Ectodermal cell (in vitro differentiated cells): ENCODE results near the gene PLEKHH3. TPM values are rescaled to one million over a fixed set of nuclear protein-coding genes. Genes with fewer than 3 reads are reported as not detected.

ENCODE experiments used
- H3K27ac ChIP-seq: 2 replicates; pipeline ENCODE4 v1.7.0; 2013; ENCODE audit warnings: mild to moderate bottlenecking, low read depth, low read length; ENCODE audit not compliant: insufficient read depth, poor library complexity, severe bottlenecking
- H3K27me3 ChIP-seq: 2 replicates; pipeline ENCODE4 v1.7.0; 2013; ENCODE audit warnings: mild to moderate bottlenecking, low read length; ENCODE audit not compliant: insufficient read depth, control insufficient read depth, poor library complexity, severe bottlenecking
- H3K36me3 ChIP-seq: one replicate; pipeline ENCODE4 v1.7.0; 2013; ENCODE audit warnings: low read length; ENCODE audit not compliant: control insufficient read depth, insufficient read depth
- H3K4me1 ChIP-seq: one replicate; pipeline ENCODE4 v1.7.0; 2013; ENCODE audit warnings: low read length; ENCODE audit not compliant: control insufficient read depth, insufficient read depth
- H3K4me3 ChIP-seq: 2 replicates; pipeline ENCODE4 v1.7.0; 2013; ENCODE audit warnings: low read depth, low read length, control low read depth; ENCODE audit not compliant: insufficient read depth
- H3K9me3 ChIP-seq: 2 replicates; pipeline ENCODE4 v1.7.0; 2013; ENCODE audit warnings: mild to moderate bottlenecking, low read length, moderate library complexity; ENCODE audit not compliant: control insufficient read depth
- WGBS, 2 experiments: methylation state at CpG; one replicate each; pipeline ENCODE4 v1.1.7; 2013; ENCODE audit warnings: missing lambda C conversion rate in 2 of 2; 5-methylcytosine and 5-hydroxymethylcytosine counted together
- polyA plus RNA-seq, 4 experiments: library from polyadenylated mRNA; stranded (reverse); fragments of 50-300 nt; gene quantifications; one replicate each; pipeline ENCODE4 v1.2.3, GENCODE V29; 2013

Gene PLEKHH3, protein sequence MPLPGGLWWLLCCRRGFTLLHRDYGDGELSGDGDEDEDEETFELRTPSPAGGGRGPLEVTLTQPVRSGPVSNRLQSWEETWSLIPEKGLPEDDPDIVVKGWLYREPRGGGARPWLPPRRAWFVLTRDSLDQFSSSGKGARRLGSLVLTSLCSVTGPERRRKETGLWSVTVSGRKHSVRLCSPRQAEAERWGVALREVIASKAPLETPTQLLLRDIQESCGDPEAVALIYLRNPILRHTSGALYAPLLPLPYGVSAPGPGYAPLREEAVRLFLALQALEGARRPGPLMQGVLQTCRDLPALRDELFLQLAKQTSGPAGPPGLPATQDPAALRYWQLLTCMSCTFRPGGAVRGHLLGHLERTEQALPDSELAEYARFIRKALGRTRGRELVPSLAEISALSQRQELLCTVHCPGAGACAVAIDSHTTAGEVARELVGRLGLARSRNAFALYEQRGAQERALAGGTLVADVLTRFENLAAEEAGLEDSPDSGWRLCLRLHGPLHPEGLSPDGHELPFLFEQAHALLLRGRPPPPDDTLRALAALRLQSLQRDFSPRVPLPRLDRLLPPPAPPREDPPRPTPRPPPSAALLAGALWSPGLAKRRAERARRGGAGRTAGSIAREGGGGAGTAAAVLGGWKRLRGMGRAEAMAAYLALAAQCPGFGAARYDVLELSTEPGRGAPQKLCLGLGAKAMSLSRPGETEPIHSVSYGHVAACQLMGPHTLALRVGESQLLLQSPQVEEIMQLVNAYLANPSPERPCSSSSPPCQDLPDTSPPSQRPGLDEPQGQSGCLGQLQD
- 21.4 TPM for polyA plus RNA-seq (2013, experiment 1 of 4)
- polyA plus RNA-seq (2013, experiment 2 of 4), result 18.9 TPM
- polyA plus RNA-seq (2013, experiment 3 of 4), result 16.7 TPM
- 16.9 TPM for polyA plus RNA-seq (2013, experiment 4 of 4)

DNA sequence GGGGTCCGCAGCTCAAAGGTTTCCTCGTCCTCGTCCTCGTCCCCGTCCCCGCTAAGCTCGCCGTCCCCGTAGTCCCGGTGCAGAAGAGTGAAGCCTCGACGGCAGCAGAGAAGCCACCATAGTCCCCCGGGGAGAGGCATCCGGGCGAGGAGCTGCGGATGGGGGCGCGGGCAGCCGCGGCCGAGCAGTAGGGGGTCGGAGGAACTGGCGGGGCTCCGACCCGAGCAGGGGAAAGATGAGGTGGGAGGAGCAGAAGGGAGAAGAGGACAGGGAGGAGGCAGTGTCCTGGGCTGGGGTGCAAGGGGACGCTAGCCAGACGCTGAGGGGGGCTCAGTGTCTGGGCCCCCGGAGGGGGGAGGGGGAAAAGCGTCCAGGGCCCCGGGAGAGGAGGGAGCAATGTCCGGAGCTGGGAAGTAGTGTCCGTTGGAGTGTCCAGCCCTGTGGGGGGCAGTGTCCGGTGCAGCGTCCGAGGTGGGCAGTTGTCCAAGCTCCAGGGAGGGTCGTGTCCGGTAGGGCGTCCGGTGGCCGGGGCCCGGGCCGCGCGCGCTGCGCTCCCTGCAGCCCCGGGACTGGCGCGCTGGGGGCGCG lies at the start of gene PLEKHH3:
Gene PLEKHH3, minus strand, starts transcription at position 571 of the 588 bp plus-strand sequence. Its CDS starts 431 bp downstream, at position 140.
- Histone ChIP-seq H3K4me1 (peaks cover 50% of the 10 kb centered on the region), H3K36me3 (peaks cover 3% of the 10 kb centered on the region), H3K9me3 (no peaks in the 10 kb centered on the region), H3K4me3 (peak within 1 kb of the TSS; percentile 68), H3K27me3 (peaks cover 56% of the 10 kb centered on the region), H3K27ac (peak within 1 kb of the TSS; percentile 96)
- WGBS, 2 experiments, result 0 to 1% methylated on average over 50 to 51 of the region's 51 CpGs

DNA sequence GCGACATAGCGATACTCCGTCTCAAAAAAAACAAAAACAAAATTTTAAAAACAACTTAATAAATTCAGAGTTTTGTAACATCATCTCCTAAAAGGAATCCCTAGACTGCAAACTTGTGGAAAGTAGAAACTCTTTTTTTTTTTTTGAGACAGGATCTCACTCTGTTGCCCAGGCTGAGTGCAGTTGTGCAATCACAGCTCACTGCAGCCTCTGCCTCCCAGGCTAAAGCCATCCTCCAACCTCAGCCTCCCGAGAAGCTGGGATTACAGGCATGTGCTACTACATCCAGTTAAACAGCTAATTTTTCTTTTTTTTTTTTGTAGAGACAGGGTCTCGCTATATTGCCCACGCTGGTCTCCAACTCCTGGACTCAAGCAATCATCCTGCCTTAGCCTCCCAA lies 48.3 kb upstream of the PLEKHH3 start:
- no peaks in the 10 kb centered on the region for H3K4me1 ChIP-seq
- H3K9me3 ChIP-seq, result no peaks in the 10 kb centered on the region
- peaks cover 31% of the 10 kb centered on the region for H3K36me3 ChIP-seq
- 94 to 97% methylated on average over 6 of the region's 6 CpGs for WGBS, 2 experiments
- no peaks in the 10 kb centered on the region for H3K27me3 ChIP-seq
- H3K27ac ChIP-seq, result no peak overlapping the region
- H3K4me3 ChIP-seq, result no peak overlapping the region

DNA sequence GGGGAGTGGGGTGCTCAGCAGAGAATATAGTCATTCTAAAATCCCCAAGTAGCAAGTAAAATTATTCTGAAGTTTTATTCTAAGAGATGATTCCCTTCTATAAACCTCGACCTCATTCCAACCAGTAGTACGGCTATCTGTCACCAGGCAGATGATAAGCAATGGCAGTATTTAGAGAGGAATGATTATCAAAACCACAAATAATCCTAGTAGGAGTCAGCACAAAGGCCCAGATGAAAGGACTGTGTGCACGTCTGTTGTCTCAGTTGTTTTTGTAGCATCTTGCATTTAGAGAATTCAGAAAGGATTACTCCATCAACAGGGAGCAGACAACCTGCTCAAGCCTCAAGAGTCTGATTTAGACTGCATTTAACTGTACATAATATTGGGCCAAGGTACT lies 46.8 kb upstream of the PLEKHH3 start:
- Histone ChIP-seq H3K4me3 (no peak overlapping the region), H3K9me3 (no peaks in the 10 kb centered on the region), H3K27ac (no peak overlapping the region), H3K27me3 (no peaks in the 10 kb centered on the region), H3K36me3 (peaks cover 42% of the 10 kb centered on the region), H3K4me1 (no peaks in the 10 kb centered on the region)
- WGBS, 2 experiments, result 94 to 95% methylated on average over 3 of the region's 3 CpGs

DNA sequence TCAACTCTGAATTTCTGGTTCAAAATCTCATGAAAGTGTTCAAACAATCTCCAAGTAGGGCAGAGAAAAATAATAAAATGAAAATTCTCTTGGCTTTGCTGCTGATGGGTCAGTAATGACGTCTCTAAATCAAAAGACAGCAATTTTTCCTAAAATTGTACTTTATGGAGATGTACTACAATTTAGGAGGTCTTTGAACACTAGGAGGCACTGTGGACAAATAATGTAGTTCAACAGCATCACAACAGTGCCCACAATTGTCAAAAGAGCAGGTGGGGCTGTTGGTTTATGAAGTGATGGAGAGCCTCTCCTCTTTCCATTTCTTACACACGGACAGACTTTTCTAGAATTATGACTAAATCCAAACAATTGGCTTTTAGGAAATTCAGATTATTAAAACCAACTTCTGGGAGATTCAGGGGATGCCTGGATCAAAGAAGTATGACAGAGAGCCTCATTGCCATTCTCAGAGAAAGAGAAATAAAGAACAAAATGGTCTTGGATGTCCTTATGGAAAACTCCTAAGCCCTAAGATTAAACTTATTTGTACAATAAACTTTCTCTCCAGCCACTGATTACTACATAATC lies 44.3 kb upstream of the PLEKHH3 start:
- 69 to 80% methylated on average over 1 to 2 of the region's 2 CpGs for WGBS, 2 experiments
- Histone ChIP-seq H3K36me3 (peaks cover 51% of the 10 kb centered on the region), H3K27me3 (no peaks in the 10 kb centered on the region), H3K9me3 (no peaks in the 10 kb centered on the region), H3K4me3 (no peak overlapping the region), H3K4me1 (no peaks in the 10 kb centered on the region), H3K27ac (no peak overlapping the region)

DNA sequence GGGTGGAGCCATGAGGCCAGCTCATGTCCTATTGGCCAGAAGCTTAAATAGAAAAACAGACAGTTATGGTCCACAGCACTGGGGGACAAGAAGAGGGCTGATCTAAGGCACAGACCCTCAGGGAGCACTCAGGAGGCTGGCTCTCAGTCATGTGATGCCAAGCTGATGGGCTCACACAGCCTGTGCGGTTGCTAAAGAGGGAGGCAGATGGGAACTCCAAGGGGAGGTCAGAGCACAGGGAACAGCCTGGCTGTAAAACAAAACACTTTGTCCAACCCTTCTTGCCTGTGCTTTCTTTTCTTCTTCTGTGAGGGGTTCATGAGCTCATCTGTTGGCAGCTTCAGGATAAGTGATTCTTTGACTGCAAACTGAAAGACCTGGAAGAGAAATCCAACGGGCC lies 32.8 kb upstream of the PLEKHH3 start:
- Histone ChIP-seq H3K27me3 (no peaks in the 10 kb centered on the region), H3K9me3 (no peaks in the 10 kb centered on the region), H3K4me1 (no peaks in the 10 kb centered on the region), H3K4me3 (no peak overlapping the region), H3K27ac (no peak overlapping the region), H3K36me3 (peaks cover 56% of the 10 kb centered on the region)
- WGBS, 2 experiments, result 94 to 95% methylated on average over 2 of the region's 2 CpGs

DNA sequence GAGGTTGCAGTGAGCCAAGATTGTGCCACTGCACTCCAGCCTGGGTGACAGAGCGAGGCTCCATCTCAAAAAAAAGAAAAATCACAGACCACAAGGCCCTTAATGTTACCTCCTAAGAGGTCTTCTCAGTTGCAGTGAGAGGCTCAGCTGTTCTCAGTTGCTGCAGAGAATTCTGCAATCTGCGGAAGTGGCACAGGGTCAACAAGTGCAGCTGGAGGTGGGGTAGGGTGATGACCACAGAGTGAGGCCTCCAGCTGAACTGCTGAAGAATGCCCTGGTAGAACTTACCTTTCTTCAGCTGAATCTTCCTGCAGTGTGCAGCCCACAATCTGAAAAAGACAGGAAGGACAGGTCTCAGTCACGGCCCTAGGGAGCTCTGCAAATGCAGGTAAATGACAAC lies 31.8 kb upstream of the PLEKHH3 start:
- H3K9me3 ChIP-seq, result no peaks in the 10 kb centered on the region
- H3K4me3 ChIP-seq, result no peak overlapping the region
- H3K4me1 ChIP-seq, result no peaks in the 10 kb centered on the region
- peaks cover 63% of the 10 kb centered on the region for H3K36me3 ChIP-seq
- WGBS, 2 experiments, result 95 to 96% methylated on average over 3 of the region's 3 CpGs
- H3K27ac ChIP-seq, result no peak overlapping the region
- H3K27me3 ChIP-seq, result no peaks in the 10 kb centered on the region

DNA sequence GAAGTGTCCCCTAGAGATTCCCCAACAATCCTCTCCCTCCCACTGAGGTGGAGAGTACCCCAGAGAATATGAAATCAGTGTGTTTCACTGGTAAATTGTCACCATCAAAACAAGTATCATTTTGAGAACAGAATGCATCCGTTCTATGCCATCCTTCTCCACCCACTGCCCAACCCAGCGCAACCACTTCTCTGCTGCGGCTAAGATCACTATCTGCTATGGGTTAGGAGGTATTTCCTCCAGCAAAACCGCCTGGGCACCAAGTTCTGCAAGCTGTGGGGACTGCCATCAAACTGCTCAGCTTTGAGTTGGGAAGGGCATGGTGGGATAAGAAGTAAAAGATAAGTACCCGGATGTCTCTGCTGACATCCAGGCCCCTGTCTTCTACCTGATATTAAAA lies 29.9 kb upstream of the PLEKHH3 start:
- WGBS, 2 experiments, result 91 to 97% methylated on average over 4 to 5 of the region's 5 CpGs
- no peak overlapping the region for H3K27ac ChIP-seq
- H3K4me1 ChIP-seq, result no peaks in the 10 kb centered on the region
- H3K27me3 ChIP-seq, result no peaks in the 10 kb centered on the region
- no peak overlapping the region for H3K4me3 ChIP-seq
- H3K9me3 ChIP-seq, result no peaks in the 10 kb centered on the region
- peaks cover 65% of the 10 kb centered on the region for H3K36me3 ChIP-seq

DNA sequence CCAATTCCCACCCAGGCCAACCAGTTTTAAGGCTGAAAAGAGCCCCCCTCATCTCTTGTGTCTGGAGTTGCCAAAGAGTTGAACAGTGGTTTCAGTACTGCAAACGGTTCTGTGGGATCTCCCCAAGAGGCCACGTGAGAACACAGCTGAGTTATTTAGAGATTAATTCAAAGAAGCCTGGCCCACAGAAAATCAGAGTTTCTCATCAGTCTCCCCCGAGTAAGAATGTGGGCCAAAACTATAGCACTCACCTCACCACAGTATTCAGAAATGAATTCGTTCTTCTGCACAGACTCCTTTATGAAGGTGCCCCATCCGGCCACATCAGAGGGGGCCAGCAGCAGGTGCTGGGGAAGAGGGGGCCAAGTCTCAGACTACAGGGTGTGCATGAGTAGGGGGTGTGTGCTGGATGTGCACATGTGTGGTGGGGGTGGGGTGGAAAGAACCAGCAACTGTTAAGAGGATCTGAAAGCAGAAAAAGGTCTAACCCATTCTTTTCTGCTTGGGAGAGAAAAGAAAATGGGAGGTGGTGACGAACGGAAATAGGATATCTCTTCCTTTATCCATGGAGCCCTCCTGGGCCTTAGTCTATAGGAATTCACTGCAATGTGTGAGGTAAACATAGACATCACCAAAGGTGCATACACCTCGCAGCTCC lies 28.2 kb upstream of the PLEKHH3 start:
- 94% methylated on average over 8 of the region's 8 CpGs for WGBS, 2 experiments
- no peaks in the 10 kb centered on the region for H3K9me3 ChIP-seq

DNA sequence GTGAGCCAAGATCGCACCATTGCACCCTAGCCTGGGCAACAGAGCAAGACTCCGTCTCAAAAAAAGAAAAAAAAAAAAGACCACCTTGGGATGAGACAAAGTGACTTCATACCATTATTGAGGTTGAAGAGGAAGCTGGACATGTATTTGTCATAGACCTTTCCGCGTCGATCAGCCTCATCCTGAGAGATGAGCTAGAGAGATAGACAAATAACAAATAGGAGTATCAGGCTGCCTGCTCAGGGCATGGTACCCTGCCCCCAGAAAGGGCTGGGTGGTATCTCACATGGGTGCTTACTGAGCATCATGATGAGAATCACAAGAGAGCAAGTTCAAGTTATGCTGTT lies 27.7 kb upstream of the PLEKHH3 start:
- WGBS, 2 experiments, result 96% methylated on average over 5 of the region's 5 CpGs
- peaks cover 14% of the 10 kb centered on the region for H3K4me1 ChIP-seq
- no peak overlapping the region for H3K4me3 ChIP-seq
- H3K9me3 ChIP-seq, result no peaks in the 10 kb centered on the region
- no peak overlapping the region for H3K27ac ChIP-seq
- peaks cover 52% of the 10 kb centered on the region for H3K36me3 ChIP-seq
- H3K27me3 ChIP-seq, result no peaks in the 10 kb centered on the region

More for the DNA sequence above, 28.2 kb upstream of the PLEKHH3 start:
- H3K4me3 ChIP-seq, result no peak overlapping the region
- peaks cover 53% of the 10 kb centered on the region for H3K36me3 ChIP-seq
- H3K4me1 ChIP-seq, result peaks cover 9% of the 10 kb centered on the region
- no peak overlapping the region for H3K27ac ChIP-seq
- H3K27me3 ChIP-seq, result no peaks in the 10 kb centered on the region
